NCI-H1417 treated with DMSO at 0.1 percent for 48 hours (cell line): ENCODE data around the gene RMRP.
A peak's percentile ranks its signal among the peaks of the same experiment; 100 is the strongest.
"Not testable (repeated sequence)": the region's sequence is repeated elsewhere in the genome, so short reads cannot be mapped to it uniquely, and the experiment has no call there.

Experiments
- DNase-seq: peaks from one replicate; lab custom pipeline; 2025; lab: John Stamatoyannopoulos, UW

RMRP gene

GRCh38 chr9:35664531-35665470 is 7.0 kb upstream of the RMRP start, which contains the start of gene ARHGEF39:
Gene ARHGEF39 (minus strand): TSS chr9:35665195. CDS start chr9:35665169, 26 bp downstream.
- DNase-seq, result peak; percentile 3

GRCh38 chr9:35662437-35662836 is 4.6 kb upstream of the RMRP start:
- no peak for DNase-seq

GRCh38 chr9:35661756-35662350 is 4.0 kb upstream of the RMRP start:
- DNase-seq, result no peak

GRCh38 chr9:35660966-35661415 is 3.2 kb upstream of the RMRP start:
- no peak for DNase-seq

- no peak for DNase-seq
Observed at GRCh38 chr9:35659340-35659739, 1.5 kb upstream of the RMRP start.

GRCh38 chr9:35658968-35659220 is 1.1 kb upstream of the RMRP start:
- DNase-seq, result no peak

GRCh38 chr9:35658137-35658967 is 533 bp upstream of the RMRP start, which contains the start of gene CCDC107:
Gene CCDC107 (plus strand): TSS chr9:35658292. CDS start chr9:35658380, 88 bp downstream.
- DNase-seq, result peak; percentile 51

- no peak for DNase-seq
Observed at GRCh38 chr9:35656831-35657545, 831 bp downstream of the RMRP start.

GRCh38 chr9:35656348-35656747 is 1.5 kb downstream of the RMRP start:
- no peak for DNase-seq

GRCh38 chr9:35653611-35654010 is 4.2 kb downstream of the RMRP start:
- DNase-seq, result no peak

GRCh38 chr9:35652829-35653209 is 5.0 kb downstream of the RMRP start:
- no peak for DNase-seq

- DNase-seq, result no peak
Observed at GRCh38 chr9:35651956-35652828, 5.6 kb downstream of the RMRP start.

GRCh38 chr9:35650341-35651158 is 7.3 kb downstream of the RMRP start, which contains the start of gene SIT1:
Gene SIT1 (minus strand): TSS chr9:35650931. CDS start chr9:35650853, 78 bp downstream.
- DNase-seq, result no peak

- no peak for DNase-seq
Observed at GRCh38 chr9:35649431-35650340, 8.1 kb downstream of the RMRP start.

GRCh38 chr9:35646533-35647265 is 11.1 kb downstream of the RMRP start:
- DNase-seq, result peak; percentile 6

GRCh38 chr9:35646153-35646532 is 11.7 kb downstream of the RMRP start:
- DNase-seq, result peak; percentile 11

- not testable (repeated sequence) for DNase-seq
Observed at GRCh38 chr9:35645736-35646135, 12.1 kb downstream of the RMRP start.

GRCh38 chr9:35643046-35643445 is 14.8 kb downstream of the RMRP start:
- DNase-seq, result no peak
